ENCODE data around the gene RNF19B. TPM values are rescaled to one million over a fixed set of nuclear protein-coding genes. Genes with fewer than 3 reads are reported as not detected.

RNF19B gene
- total and polyA plus RNA-seq, 2 of the 13 experiments (the other 11 are each of a cell fraction or from before 2014, with no cell fraction given) = 15.3 to 22.5 TPM

- TF ChIP-seq ZNF687 (CRISPR knock-in tag; IDR thresholded peaks at IDR 0.05) (peak; percentile 28; the same call in 1 of the 2 replicates), KLF16 (CRISPR knock-in tag; IDR thresholded peaks at IDR 0.05) (no peak), GMEB2 (CRISPR knock-in tag; IDR thresholded peaks at IDR 0.05; ENCODE audit: low read depth) (no peak), ZNF691 (CRISPR knock-in tag; IDR thresholded peaks at IDR 0.05; ENCODE audit: borderline replicate concordance, low read depth) (no peak), ZNF430 (CRISPR knock-in tag; IDR thresholded peaks at IDR 0.05) (no peak), ZFX (CRISPR knock-in tag; IDR thresholded peaks at IDR 0.05; ENCODE audit: low read depth) (peak; percentile 44; the same call in 1 of the 2 replicates), ZNF441 (CRISPR knock-in tag; IDR thresholded peaks at IDR 0.05; ENCODE audit: borderline replicate concordance) (no peak), ZNF20 (CRISPR knock-in tag; IDR thresholded peaks at IDR 0.05) (no peak), TFE3 (CRISPR knock-in tag; IDR thresholded peaks at IDR 0.05) (no peak), NFATC3 (CRISPR knock-in tag; IDR thresholded peaks at IDR 0.05) (no peak), PREB (CRISPR knock-in tag; IDR thresholded peaks at IDR 0.05) (no peak), ZNF784 (CRISPR knock-in tag; IDR thresholded peaks at IDR 0.05; ENCODE audit: borderline replicate concordance) (no peak), DPF2 (CRISPR knock-in tag; IDR thresholded peaks at IDR 0.05; ENCODE audit: borderline replicate concordance, low read depth) (no peak), ZNF574 (CRISPR knock-in tag; IDR thresholded peaks at IDR 0.05) (peak; percentile 38; the same call in 1 of the 2 replicates)
Measured at GRCh38 chr1:32892368-32893197, 72.0 kb downstream of the RNF19B start (continued).
